Endothelial cell (in vitro differentiated cells): Measurements from ENCODE around the gene GNAT2. TPM values are rescaled to one million over a fixed set of nuclear protein-coding genes. Genes with fewer than 3 reads are reported as not detected.
A peak's percentile ranks its signal among the peaks of the same experiment; 100 is the strongest.

ENCODE experiments used
- DNase-seq: peaks from one replicate; pipeline ENCODE4 v3.0.0; 2021; ENCODE audit warnings: low spot score
- H3K27ac Mint-ChIP-seq: one replicate; pipeline ENCODE4 v1.8.0; 2021; ENCODE audit warnings: mixed read lengths, inconsistent platforms; ENCODE audit not compliant: unreplicated experiment
- H3K27me3 Mint-ChIP-seq: one replicate; pipeline ENCODE4 v1.8.0; 2021; ENCODE audit warnings: mild to moderate bottlenecking, moderate library complexity, mixed read lengths, inconsistent platforms; ENCODE audit not compliant: unreplicated experiment
- H3K36me3 Mint-ChIP-seq: one replicate; pipeline ENCODE4 v1.8.0; 2021; ENCODE audit warnings: mild to moderate bottlenecking, low read depth, mixed read lengths, inconsistent platforms; ENCODE audit not compliant: unreplicated experiment
- H3K4me1 Mint-ChIP-seq: one replicate; pipeline ENCODE4 v1.8.0; 2021; ENCODE audit warnings: mild to moderate bottlenecking, mixed read lengths, inconsistent platforms; ENCODE audit not compliant: unreplicated experiment
- H3K4me3 Mint-ChIP-seq: one replicate; pipeline ENCODE4 v1.8.0; 2021; ENCODE audit warnings: mild to moderate bottlenecking, mixed read lengths, inconsistent platforms; ENCODE audit not compliant: unreplicated experiment
- H3K9me3 Mint-ChIP-seq: one replicate; pipeline ENCODE4 v1.8.0; 2021; ENCODE audit warnings: mixed read lengths, inconsistent platforms; ENCODE audit not compliant: unreplicated experiment
- CTCF ChIP-seq: fragments of 200-600 bp; sonication (generic); IDR thresholded peaks from one replicate; pipeline ENCODE4 v1.5.0; 2021; ENCODE audit warnings: antibody characterized with exemption; ENCODE audit not compliant: unreplicated experiment
- total RNA-seq: library from RNA; stranded (reverse); fragmentation: NEBNext Ultra II Directional; extraction: Animal tissue kit (Norgen Biotek cat#: 25700); gene quantifications from one replicate; pipeline ENCODE4 v1.2.1, GENCODE V29; 2021; ENCODE audit not compliant: unreplicated experiment

GNAT2 gene
- total RNA-seq, 1 donor from 2014 or later = 0.26 TPM

GRCh38 chr1:109617291-109617801 is 2.1 kb downstream of the GNAT2 start:
- no peak for DNase-seq

GRCh38 chr1:109616391-109616790 is 3.0 kb downstream of the GNAT2 start:
- Mint-ChIP-seq H3K27ac (peak overlapping the region; percentile 84), H3K4me3 (no peak overlapping the region), H3K4me1 (peaks cover 60% of the 10 kb centered on the region), H3K9me3 (no peaks in the 10 kb centered on the region), H3K36me3 (peaks cover 7% of the 10 kb centered on the region), H3K27me3 (peaks cover 14% of the 10 kb centered on the region)
- no peak for TF ChIP-seq CTCF
- DNase-seq = no peak

More at GRCh38 chr1:109617291-109617801, 2.1 kb downstream of the GNAT2 start:
- H3K4me3 Mint-ChIP-seq = no peak overlapping the region
- no peaks in the 10 kb centered on the region for H3K9me3 Mint-ChIP-seq
- H3K27ac Mint-ChIP-seq = peak overlapping the region; percentile 43
- H3K36me3 Mint-ChIP-seq = peaks cover 7% of the 10 kb centered on the region
- H3K4me1 Mint-ChIP-seq = peaks cover 66% of the 10 kb centered on the region
- TF ChIP-seq CTCF = no peak
- peaks cover 20% of the 10 kb centered on the region for H3K27me3 Mint-ChIP-seq

- Mint-ChIP-seq H3K27ac (peak overlapping the region; percentile 84), H3K9me3 (no peaks in the 10 kb centered on the region), H3K4me3 (peak overlapping the region; percentile 6), H3K27me3 (peaks cover 14% of the 10 kb centered on the region), H3K4me1 (peaks cover 59% of the 10 kb centered on the region), H3K36me3 (peaks cover 7% of the 10 kb centered on the region)
- DNase-seq = no peak
- TF ChIP-seq CTCF = no peak
Observed at GRCh38 chr1:109615879-109616278, 3.5 kb downstream of the GNAT2 start.

- peaks cover 5% of the 10 kb centered on the region for H3K27me3 Mint-ChIP-seq
- peaks cover 53% of the 10 kb centered on the region for H3K4me1 Mint-ChIP-seq
- H3K9me3 Mint-ChIP-seq = no peaks in the 10 kb centered on the region
- peak overlapping the region; percentile 16 for H3K4me3 Mint-ChIP-seq
- peak overlapping the region; percentile 61 for H3K27ac Mint-ChIP-seq
- peaks cover 7% of the 10 kb centered on the region for H3K36me3 Mint-ChIP-seq
- no peak for DNase-seq
- TF ChIP-seq CTCF = no peak
Observed at GRCh38 chr1:109613361-109614147, 5.9 kb downstream of the GNAT2 start.
